Pancreas (tissue), 10 donors: ENCODE measurements around the gene GAGE12F. TPM values are rescaled to one million over a fixed set of nuclear protein-coding genes. Genes with fewer than 3 reads are reported as not detected.
"Not testable (repeated sequence)": the region's sequence is repeated elsewhere in the genome, so short reads cannot be mapped to it uniquely, and the experiment has no call there.

Experiments used
- ATAC-seq, 4 donors: fragments of 200-7000 bp; cut with Tn5 transposase; one replicate each; pipeline versions ENCODE4 v1.8.0 to v1.9.1; 2020; ENCODE audit warnings: mild to moderate bottlenecking in 4 of 4, moderate library complexity in 4 of 4
- DNase-seq, 6 donors: peaks; one replicate each; pipeline ENCODE4 v3.0.0-alpha.2; 2020
- FAIRE-seq: peaks from 2 replicates; lab custom pipeline; 2012; peaks lifted over from hg19 to GRCh38; lab: Jason Lieb, UNC
- H3K27ac ChIP-seq, 4 donors: fragments of 200-600 bp; sonication (generic); 1 replicate in 3 of 4; 2 replicates in 1 of 4; pipeline versions ENCODE4 v1.5.0 to v1.8.0; 2020
- H3K27me3 ChIP-seq, 4 donors: fragments of 200-600 bp; one replicate each; pipeline ENCODE4 v1.8.0; 2021
- H3K36me3 ChIP-seq, 3 donors: fragments of 200-600 bp; sonication (generic) in 1 of 3; one replicate each; pipeline versions ENCODE4 v1.5.0 to v1.8.0; 2020 to 2021
- H3K4me1 ChIP-seq, 3 donors: fragments of 200-600 bp; one replicate each; pipeline ENCODE4 v1.8.0; 2021
- H3K4me3 ChIP-seq, 4 donors: fragments of 200-600 bp; sonication (generic) in 2 of 4; one replicate each; pipeline versions ENCODE4 v1.5.0 to v1.8.0; 2020 to 2021
- H3K9me3 ChIP-seq, 4 donors: fragments of 200-600 bp; one replicate each; pipeline ENCODE4 v1.8.0; 2021
- WGBS, 2 donors: extraction: QIAGEN DNeasy Blood & Tissue Kit; methylation state at CpG; one replicate each; pipeline ENCODE4 v1.1.7; 2013; 5-methylcytosine and 5-hydroxymethylcytosine counted together
- intact Hi-C, 3 donors: fragments of 100-400 bp; cut with DNase I; formaldehyde crosslinking; loops; one replicate each; pipeline versions ENCODE4 v1.11.1 to v1.14.2; 2022
- polyA plus RNA-seq, 2 donors: library from polyadenylated mRNA; stranded (reverse); fragments of 200-250 nt; gene quantifications; one replicate each; pipeline ENCODE4 v1.2.3, GENCODE V29; 2013
- total RNA-seq, 6 donors: library from RNA; stranded (reverse); fragmentation: NEBNext Ultra II Directional in 4 of 6; extraction: Animal tissue kit (Norgen Biotek cat#: 25700) in 4 of 6; gene quantifications; one replicate each; pipeline versions ENCODE4 v1.2.1 to v1.2.4, GENCODE V29; 2021 to 2023
- donor health status: healthy with polysubstance abuse.
- donor health status: DM: no; HTN: no; CAD: no; lungs with moderate emphysema.
- donor health status: DM: no; HTN: no; CAD: no.
- donor health status: control.
- donor health status: control.
- donor health status: Bipolar disorder and iron deficiency.
- donor health status: DM: yes; HTN: yes; CAD: no.
- donor health status: DM: no; HTN: no; CAD: no.
- donor health status: DM: no; HTN: no; CAD: no.
- donor health status: DM: yes; HTN: yes; CAD: no.

GAGE12F gene
- total RNA-seq (not detected), polyA plus RNA-seq (not detected)

GRCh38 chrX:49560542-49560941 lies at the start of gene GAGE12F:
Gene GAGE12F (plus strand): TSS chrX:49560842. CDS start chrX:49561997, 1,155 bp downstream.
- ATAC-seq, H3K4me3 ChIP-seq, H3K36me3 ChIP-seq, DNase-seq, H3K9me3 ChIP-seq, FAIRE-seq, H3K27ac ChIP-seq, H3K4me1 ChIP-seq, intact Hi-C loops, H3K27me3 ChIP-seq: not testable (repeated sequence)
- WGBS, 2 donors = no CpG with 5 or more reads among the region's 16 CpGs

- ATAC-seq, DNase-seq, intact Hi-C loops, H3K27me3 ChIP-seq, H3K4me3 ChIP-seq, FAIRE-seq, H3K27ac ChIP-seq, H3K9me3 ChIP-seq, H3K4me1 ChIP-seq, H3K36me3 ChIP-seq: not testable (repeated sequence)
- no CpG with 5 or more reads among the region's 16 CpGs for WGBS, 2 donors
Measured at GRCh38 chrX:49531877-49532276, 28.8 kb upstream of the GAGE12F start, which contains the start of gene GAGE12C. Gene GAGE12C (plus strand): TSS chrX:49532177. CDS start chrX:49533332, 1,155 bp downstream.

GRCh38 chrX:49541433-49541832 lies 19.2 kb upstream of the GAGE12F start, which contains the start of gene GAGE12D:
Gene GAGE12D (plus strand): TSS chrX:49541733. CDS start chrX:49542888, 1,155 bp downstream.
- FAIRE-seq, intact Hi-C loops, H3K27me3 ChIP-seq, H3K27ac ChIP-seq, DNase-seq, H3K9me3 ChIP-seq, H3K4me1 ChIP-seq, H3K4me3 ChIP-seq, H3K36me3 ChIP-seq, ATAC-seq: not testable (repeated sequence)
- no CpG with 5 or more reads among the region's 16 CpGs for WGBS, 2 donors

GRCh38 chrX:49550989-49551388 lies 9.7 kb upstream of the GAGE12F start, which contains the start of gene GAGE12E:
Gene GAGE12E (plus strand): TSS chrX:49551289. CDS start chrX:49552444, 1,155 bp downstream.
- H3K27ac ChIP-seq = not testable (repeated sequence)

GRCh38 chrX:49568728-49569127 lies 8.1 kb downstream of the GAGE12F start:
- WGBS, 2 donors = no CpG with 5 or more reads among the region's 11 CpGs
- intact Hi-C loops = not testable (repeated sequence)
- DNase-seq = peak in 3 of 6 donors; percentile 5 to 31 (median 10)

More at GRCh38 chrX:49550989-49551388, 9.7 kb upstream of the GAGE12F start, which contains the start of gene GAGE12E:
- no CpG with 5 or more reads among the region's 16 CpGs for WGBS, 2 donors
- ATAC-seq, H3K36me3 ChIP-seq, FAIRE-seq, H3K27me3 ChIP-seq, H3K9me3 ChIP-seq, DNase-seq, H3K4me1 ChIP-seq, intact Hi-C loops, H3K4me3 ChIP-seq: not testable (repeated sequence)

GRCh38 chrX:49569152-49569551 lies 8.5 kb downstream of the GAGE12F start:
- H3K27ac ChIP-seq = not testable (repeated sequence)

More at GRCh38 chrX:49568728-49569127, 8.1 kb downstream of the GAGE12F start:
- not testable (repeated sequence) for H3K9me3 ChIP-seq, H3K36me3 ChIP-seq, FAIRE-seq, H3K27ac ChIP-seq, H3K4me3 ChIP-seq, H3K4me1 ChIP-seq, H3K27me3 ChIP-seq, ATAC-seq

GRCh38 chrX:49570100-49570499 lies 9.5 kb downstream of the GAGE12F start, which contains the start of gene GAGE12G:
Gene GAGE12G (plus strand): TSS chrX:49570400. CDS start chrX:49571555, 1,155 bp downstream.
- ATAC-seq, H3K4me1 ChIP-seq, H3K36me3 ChIP-seq, H3K9me3 ChIP-seq, H3K27ac ChIP-seq, H3K27me3 ChIP-seq, FAIRE-seq, DNase-seq, H3K4me3 ChIP-seq, intact Hi-C loops: not testable (repeated sequence)
- no CpG with 5 or more reads among the region's 16 CpGs for WGBS, 2 donors

More at GRCh38 chrX:49569152-49569551, 8.5 kb downstream of the GAGE12F start:
- ATAC-seq, H3K27me3 ChIP-seq, H3K9me3 ChIP-seq, intact Hi-C loops, H3K4me3 ChIP-seq, H3K4me1 ChIP-seq, FAIRE-seq, H3K36me3 ChIP-seq: not testable (repeated sequence)
- WGBS, 2 donors = no CpG with 5 or more reads among the region's 13 CpGs
- peak in 2 of 6 donors; percentile 7 for DNase-seq

GRCh38 chrX:49579649-49580048 lies 19.0 kb downstream of the GAGE12F start, which contains the start of gene GAGE12H:
Gene GAGE12H (plus strand): TSS chrX:49579949. CDS start chrX:49581104, 1,155 bp downstream.
- H3K36me3 ChIP-seq, intact Hi-C loops, H3K4me1 ChIP-seq, H3K9me3 ChIP-seq, FAIRE-seq, ATAC-seq, DNase-seq, H3K4me3 ChIP-seq, H3K27ac ChIP-seq, H3K27me3 ChIP-seq: not testable (repeated sequence)
- WGBS, 2 donors = no CpG with 5 or more reads among the region's 16 CpGs

- WGBS, 2 donors = no CpG with 5 or more reads among the region's 16 CpGs
- H3K4me1 ChIP-seq, FAIRE-seq, DNase-seq, H3K27ac ChIP-seq, intact Hi-C loops, H3K27me3 ChIP-seq, H3K4me3 ChIP-seq, H3K36me3 ChIP-seq, ATAC-seq, H3K9me3 ChIP-seq: not testable (repeated sequence)
Measured at GRCh38 chrX:49589196-49589595, 28.6 kb downstream of the GAGE12F start, which contains the start of gene GAGE2A. Gene GAGE2A (plus strand): TSS chrX:49589496. CDS start chrX:49590651, 1,155 bp downstream.

GRCh38 chrX:49589769-49590478 lies 29.3 kb downstream of the GAGE12F start:
- WGBS, 2 donors = 85 to 86% methylated on average over 24 of the region's 37 CpGs
- H3K36me3 ChIP-seq, intact Hi-C loops, FAIRE-seq, H3K4me1 ChIP-seq, H3K9me3 ChIP-seq, H3K27ac ChIP-seq, H3K4me3 ChIP-seq, ATAC-seq, H3K27me3 ChIP-seq: not testable (repeated sequence)
- peak in 5 of 6 donors; percentile 1 to 87 (median 36) for DNase-seq

GRCh38 chrX:49590488-49590887 lies 29.8 kb downstream of the GAGE12F start:
- WGBS, 2 donors = 85 to 87% methylated on average over 10 to 11 of the region's 17 CpGs
- DNase-seq, H3K4me1 ChIP-seq, H3K4me3 ChIP-seq, intact Hi-C loops, ATAC-seq, H3K36me3 ChIP-seq, FAIRE-seq, H3K27ac ChIP-seq, H3K9me3 ChIP-seq, H3K27me3 ChIP-seq: not testable (repeated sequence)

- ATAC-seq, DNase-seq, H3K27me3 ChIP-seq, FAIRE-seq, H3K4me3 ChIP-seq, H3K9me3 ChIP-seq, intact Hi-C loops, H3K27ac ChIP-seq, H3K36me3 ChIP-seq, H3K4me1 ChIP-seq: not testable (repeated sequence)
- no CpG with 5 or more reads among the region's 16 CpGs for WGBS, 2 donors
Measured at GRCh38 chrX:49598720-49599119, 38.1 kb downstream of the GAGE12F start, which contains the start of gene GAGE1. Gene GAGE1 (plus strand): TSS chrX:49599020. CDS start chrX:49600175, 1,155 bp downstream.
